OCI-LY1 (cell line): Measurements from ENCODE around the gene PPP1CB.

Experiments used
- H2AFZ ChIP-seq: fragments of 200-600 bp; sonication (generic), shearing (Covaris generic); 2 replicates; pipeline ENCODE4 v1.6.0; 2014; ENCODE audit warnings: antibody characterized with exemption, mild to moderate bottlenecking, low read length
- H3F3A ChIP-seq: fragments of 200-600 bp; sonication (generic), shearing (Covaris generic); 2 replicates; pipeline ENCODE4 v1.6.0; 2014; ENCODE audit warnings: mild to moderate bottlenecking, antibody characterized with exemption, low read length, moderate library complexity; ENCODE audit not compliant: insufficient read depth
- H3K27ac ChIP-seq: fragments of 200-600 bp; sonication (generic); 2 replicates; pipeline ENCODE4 v1.5.1; 2014; ENCODE audit warnings: low read length, mixed run types, mild to moderate bottlenecking, low read depth; ENCODE audit not compliant: poor library complexity, severe bottlenecking
- H3K27me3 ChIP-seq: fragments of 200-600 bp; sonication (generic); 2 replicates; pipeline ENCODE4 v1.6.0; 2014; ENCODE audit warnings: antibody characterized with exemption, mild to moderate bottlenecking, low read length, moderate library complexity; ENCODE audit not compliant: insufficient read depth
- H3K36me3 ChIP-seq: fragments of 200-600 bp; sonication (generic); 2 replicates; pipeline ENCODE4 v1.6.1; 2014; ENCODE audit warnings: mild to moderate bottlenecking, antibody characterized with exemption, low read length, moderate library complexity, mixed read lengths; ENCODE audit not compliant: insufficient read depth
- H3K4me1 ChIP-seq: fragments of 200-600 bp; sonication (generic); 2 replicates; pipeline ENCODE4 v1.5.1; 2014; ENCODE audit warnings: mild to moderate bottlenecking, low read length, moderate library complexity; ENCODE audit not compliant: insufficient read depth, severe bottlenecking
- H3K4me2 ChIP-seq: fragments of 200-600 bp; sonication (generic), shearing (Covaris generic); 2 replicates; pipeline ENCODE4 v1.6.1; 2014; ENCODE audit warnings: low read length
- H3K4me3 ChIP-seq: fragments of 200-600 bp; sonication (generic); 2 replicates; pipeline ENCODE4 v1.5.1; 2014; ENCODE audit warnings: low read length, low read depth, mild to moderate bottlenecking, mixed read lengths; ENCODE audit not compliant: poor library complexity, severe bottlenecking
- H3K79me2 ChIP-seq: fragments of 200-600 bp; shearing (Covaris generic); 2 replicates; pipeline ENCODE4 v1.6.1; 2016; ENCODE audit warnings: mixed run types, low read length, mixed read lengths; ENCODE audit not compliant: insufficient read depth
- H3K9ac ChIP-seq: fragments of 200-600 bp; sonication (generic), shearing (Covaris generic); 2 replicates; pipeline ENCODE4 v1.6.1; 2014; ENCODE audit warnings: mild to moderate bottlenecking, low read length, mixed read lengths
- H3K9me2 ChIP-seq: fragments of 200-600 bp; sonication (generic), shearing (Covaris generic); 2 replicates; pipeline ENCODE4 v1.6.1; 2014; ENCODE audit warnings: low read depth, mild to moderate bottlenecking, low read length, mixed read lengths
- H3K9me3 ChIP-seq: fragments of 200-600 bp; shearing (Covaris generic); 2 replicates; pipeline ENCODE4 v1.6.1; 2014; ENCODE audit warnings: low read length, mixed read lengths
- H4K20me1 ChIP-seq: fragments of 200-600 bp; sonication (generic), shearing (Covaris generic); 2 replicates; pipeline ENCODE4 v1.6.0; 2016; ENCODE audit warnings: mild to moderate bottlenecking, low read length; ENCODE audit not compliant: insufficient read depth
- CTCF ChIP-seq: fragments of 200-600 bp; sonication (generic), shearing (Covaris generic); IDR thresholded peaks from 2 replicates; pipeline ENCODE4 v1.5.1; 2017; ENCODE audit warnings: mild to moderate bottlenecking, antibody characterized with exemption, low read length, moderate library complexity, mixed read lengths
- EZH2 ChIP-seq: fragments of 200-600 bp; sonication (generic), shearing (Covaris generic); IDR thresholded peaks from 2 replicates; pipeline ENCODE4 v1.8.0; 2017; ENCODE audit warnings: borderline replicate concordance, mixed run types, mild to moderate bottlenecking, antibody characterized with exemption, low read length, moderate library complexity, mixed read lengths

Gene PPP1CB

GRCh38 chr2:28821295-28821958, 69.8 kb downstream of the PPP1CB start:
- Histone ChIP-seq H3K9me2 (no peaks in the 10 kb centered on the region), H3K27me3 (no peaks in the 10 kb centered on the region), H3K9me3 (no peaks in the 10 kb centered on the region), H3K4me1 (no peaks in the 10 kb centered on the region), H4K20me1 (no peaks in the 10 kb centered on the region), H3K27ac (no peak overlapping the region), H3K4me3 (no peak overlapping the region), H3K4me2 (no peak overlapping the region), H2AFZ (no peak overlapping the region), H3K79me2 (no peaks in the 10 kb centered on the region), H3K36me3 (no peaks in the 10 kb centered on the region), H3K9ac (no peak overlapping the region), H3F3A (no peaks in the 10 kb centered on the region)
- TF ChIP-seq CTCF = peak; percentile 60
- TF ChIP-seq EZH2 = no peak

GRCh38 chr2:28822036-28822435, 70.4 kb downstream of the PPP1CB start:
- Histone ChIP-seq H3F3A (no peaks in the 10 kb centered on the region), H3K9ac (no peak overlapping the region), H3K79me2 (no peaks in the 10 kb centered on the region), H3K9me2 (no peaks in the 10 kb centered on the region), H3K4me2 (no peak overlapping the region), H3K4me3 (no peak overlapping the region), H3K27me3 (no peaks in the 10 kb centered on the region), H2AFZ (no peak overlapping the region), H4K20me1 (no peaks in the 10 kb centered on the region), H3K9me3 (no peaks in the 10 kb centered on the region), H3K27ac (no peak overlapping the region), H3K36me3 (no peaks in the 10 kb centered on the region), H3K4me1 (no peaks in the 10 kb centered on the region)
- TF ChIP-seq CTCF (no peak), EZH2 (no peak)

GRCh38 chr2:28824207-28824606, 72.6 kb downstream of the PPP1CB start:
- Histone ChIP-seq H3K4me2 (no peak overlapping the region), H2AFZ (no peak overlapping the region), H3K4me1 (no peaks in the 10 kb centered on the region), H3K79me2 (no peaks in the 10 kb centered on the region), H3F3A (no peaks in the 10 kb centered on the region), H3K4me3 (no peak overlapping the region), H3K36me3 (no peaks in the 10 kb centered on the region; the same call in 1 of the 2 replicates), H3K9me3 (no peaks in the 10 kb centered on the region), H4K20me1 (no peaks in the 10 kb centered on the region), H3K9ac (no peak overlapping the region), H3K27me3 (no peaks in the 10 kb centered on the region), H3K9me2 (no peaks in the 10 kb centered on the region), H3K27ac (no peak overlapping the region)
- no peak for TF ChIP-seq CTCF
- no peak for TF ChIP-seq EZH2
